ENCODE data around the gene ALPG.
"Not testable (repeated sequence)": the region's sequence is repeated elsewhere in the genome, so short reads cannot be mapped to it uniquely, and the experiment has no call there.

ALPG gene

DNA sequence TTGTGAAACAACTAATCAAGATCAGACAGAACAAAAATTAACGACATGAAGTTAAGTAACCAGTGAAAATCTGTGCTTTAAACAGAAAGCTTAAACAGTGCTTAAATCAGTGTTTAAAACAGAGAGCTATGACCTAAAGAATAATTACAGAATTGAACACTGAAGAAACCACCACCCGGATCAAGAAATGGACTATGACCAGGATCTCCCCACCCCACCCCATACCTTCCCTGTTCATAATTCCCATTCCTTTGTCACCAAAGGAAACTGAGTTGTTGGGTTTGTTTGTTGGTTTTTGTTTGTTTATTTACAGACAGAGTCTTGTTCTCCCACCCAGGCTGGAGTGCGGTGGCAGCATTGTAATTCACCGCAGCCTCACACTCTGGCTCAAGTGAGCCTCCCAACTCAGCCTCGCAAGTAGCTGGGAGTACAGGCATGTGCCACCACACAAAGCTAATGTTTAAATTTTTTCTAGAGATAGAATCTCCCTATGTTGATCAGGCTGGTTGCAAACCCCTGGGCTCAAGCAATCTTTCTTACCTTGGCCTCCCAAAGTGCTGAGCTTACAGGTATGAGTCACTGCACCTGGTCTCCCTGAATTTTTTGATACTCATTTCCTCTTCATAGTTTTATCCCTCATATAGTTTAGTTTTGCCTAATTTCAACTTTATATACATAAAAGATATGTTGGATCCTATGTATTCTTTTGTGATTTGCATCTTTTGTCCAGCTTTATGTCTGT lies 8.2 kb upstream of the ALPG start:
- no peak for DNase-seq

DNA sequence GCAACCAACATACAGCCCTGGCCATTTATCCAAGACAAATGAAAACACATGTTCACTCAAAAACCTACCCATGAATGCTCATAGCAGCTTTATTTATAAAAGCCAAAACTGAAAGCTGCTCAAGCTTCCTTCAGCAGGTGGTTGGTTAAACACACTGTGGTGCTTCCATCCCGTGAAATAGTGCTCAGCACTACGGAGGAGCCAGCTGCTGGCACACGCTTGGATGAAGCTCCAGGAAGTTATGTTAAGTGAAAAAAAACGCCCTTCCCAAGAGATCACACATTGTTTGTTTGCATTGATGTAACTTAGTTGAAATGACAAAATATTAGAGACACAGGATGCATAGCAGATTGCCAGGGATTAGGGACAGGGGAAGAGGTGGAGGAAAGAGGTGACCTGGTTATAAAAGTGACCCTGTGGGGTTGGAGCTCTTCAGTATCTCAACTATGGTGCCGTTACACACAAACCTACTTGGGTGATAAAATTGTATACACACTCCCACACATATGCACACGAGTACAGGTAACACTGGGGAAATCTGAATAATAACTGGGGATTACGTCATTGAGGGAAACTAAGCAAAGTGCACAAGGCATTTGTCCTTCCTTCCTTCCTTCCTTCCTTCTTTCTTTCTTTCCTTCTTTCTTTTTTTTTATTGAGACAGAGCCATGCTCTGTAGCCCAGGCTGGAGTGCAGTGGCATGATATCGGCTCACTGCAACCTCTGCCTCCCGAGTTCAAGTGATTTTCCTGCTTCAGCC lies 6.2 kb upstream of the ALPG start:
- DNase-seq = no peak

DNA sequence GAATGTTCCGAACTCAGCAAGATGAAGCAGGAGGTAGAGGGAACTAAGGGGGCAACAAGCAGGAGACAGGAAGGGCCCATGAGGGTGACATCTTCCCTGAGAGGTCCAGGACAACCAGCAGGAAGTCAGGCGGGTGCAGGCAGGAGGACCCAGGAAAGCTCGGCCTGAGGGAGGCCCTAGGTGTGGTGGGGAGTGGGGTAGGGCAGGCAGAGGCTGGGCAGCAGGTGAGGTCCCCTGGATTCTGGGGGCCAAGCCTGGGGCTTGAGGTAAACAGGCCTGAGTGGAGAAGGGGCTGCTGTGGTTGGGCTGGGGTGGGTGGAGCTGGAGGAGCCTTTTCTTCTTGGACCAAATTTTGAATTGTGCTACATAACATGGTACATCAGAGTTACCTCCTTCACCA lies 4.1 kb upstream of the ALPG start:
- DNase-seq = no peak

- DNase-seq = no peak
These were observed 617 bp upstream of the ALPG start for GRCh38 chr2:232405943-232406510.

GRCh38 chr2:232407428-232408150 lies 945 bp downstream of the ALPG start:
- DNase-seq = not testable (repeated sequence)

- DNase-seq = not testable (repeated sequence)
These were observed 1.6 kb downstream of the ALPG start for GRCh38 chr2:232408269-232408668.

DNA sequence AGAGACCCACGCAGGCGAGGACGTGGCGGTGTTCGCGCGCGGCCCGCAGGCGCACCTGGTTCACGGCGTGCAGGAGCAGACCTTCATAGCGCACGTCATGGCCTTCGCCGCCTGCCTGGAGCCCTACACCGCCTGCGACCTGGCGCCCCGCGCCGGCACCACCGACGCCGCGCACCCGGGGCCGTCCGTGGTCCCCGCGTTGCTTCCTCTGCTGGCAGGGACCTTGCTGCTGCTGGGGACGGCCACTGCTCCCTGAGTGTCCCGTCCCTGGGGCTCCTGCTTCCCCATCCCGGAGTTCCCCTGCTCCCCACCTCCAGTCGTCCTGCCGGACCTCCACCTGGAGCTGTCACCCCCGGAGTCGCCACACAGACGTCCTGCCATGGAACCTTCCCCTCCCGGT lies 3.0 kb downstream of the ALPG start:
- not testable (repeated sequence) for DNase-seq

DNA sequence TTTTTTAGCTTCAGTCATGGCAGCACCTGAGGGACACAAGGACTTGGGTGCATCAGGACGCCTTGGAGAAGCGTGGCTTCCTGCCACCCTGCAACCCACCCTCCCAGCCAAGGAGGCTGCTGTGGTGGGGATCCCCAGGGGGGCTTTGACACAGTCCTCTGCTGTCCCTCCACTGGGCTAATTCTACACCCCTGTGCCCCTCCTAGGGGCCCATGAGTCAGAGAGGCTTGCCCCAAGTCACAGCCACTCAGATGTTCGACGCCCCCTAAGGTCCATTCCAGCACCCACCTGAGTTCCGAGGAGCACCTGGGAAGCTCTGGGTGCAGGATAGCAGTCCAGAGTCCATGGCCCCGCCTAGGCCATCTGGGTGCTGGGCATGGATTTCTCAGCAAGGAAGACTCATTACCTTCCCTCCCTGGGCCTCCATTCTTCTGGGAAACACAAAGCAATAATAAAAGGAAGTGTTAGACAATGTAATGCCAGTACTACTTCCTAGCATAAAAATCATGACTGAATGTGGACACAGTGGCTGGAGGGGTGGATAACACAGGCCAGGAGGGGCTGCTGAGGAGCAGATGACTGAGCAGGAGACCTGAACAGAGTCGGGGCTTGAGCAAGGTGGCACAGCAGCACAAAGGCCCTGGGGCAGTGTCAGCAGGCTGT lies 3.7 kb downstream of the ALPG start:
- DNase-seq = no peak

DNA sequence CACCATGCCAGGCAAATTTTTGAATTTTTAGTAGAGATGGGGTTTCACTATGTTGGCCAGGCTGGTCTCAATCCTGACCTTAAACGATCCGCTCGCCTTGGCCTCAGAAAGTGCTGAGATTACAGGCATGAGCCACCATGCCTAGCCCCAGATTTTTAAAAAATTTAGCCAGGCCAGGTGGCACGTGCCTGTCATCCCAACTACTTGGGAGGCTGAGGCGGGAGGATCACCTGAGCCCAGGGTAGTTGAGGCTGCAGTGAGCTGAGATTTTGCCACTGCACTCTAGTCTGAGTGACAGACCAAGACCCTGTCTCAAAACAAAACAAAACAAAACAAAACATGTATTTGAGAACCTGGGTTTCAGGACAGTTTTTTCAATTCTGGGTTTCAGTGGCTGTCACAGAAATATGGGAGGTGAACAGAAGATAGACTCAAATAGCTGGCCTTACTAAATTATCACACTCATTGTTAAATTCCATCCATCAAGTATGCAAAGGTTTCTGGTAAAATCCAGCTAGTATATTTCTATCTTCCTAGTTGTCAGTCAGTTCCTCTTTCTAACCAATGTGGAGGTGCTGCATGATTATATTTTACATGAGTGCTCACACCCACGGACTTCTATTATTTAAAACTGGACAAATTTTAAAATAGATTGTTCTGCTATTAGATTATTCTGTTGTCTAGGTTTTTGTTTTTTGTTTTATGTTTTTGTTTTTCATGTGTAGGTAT lies 5.4 kb downstream of the ALPG start:
- DNase-seq = no peak

GRCh38 chr2:232412986-232413385 lies 6.3 kb downstream of the ALPG start:
- no peak for DNase-seq

GRCh38 chr2:232415138-232415690 lies 8.6 kb downstream of the ALPG start:
- no peak for DNase-seq

DNA sequence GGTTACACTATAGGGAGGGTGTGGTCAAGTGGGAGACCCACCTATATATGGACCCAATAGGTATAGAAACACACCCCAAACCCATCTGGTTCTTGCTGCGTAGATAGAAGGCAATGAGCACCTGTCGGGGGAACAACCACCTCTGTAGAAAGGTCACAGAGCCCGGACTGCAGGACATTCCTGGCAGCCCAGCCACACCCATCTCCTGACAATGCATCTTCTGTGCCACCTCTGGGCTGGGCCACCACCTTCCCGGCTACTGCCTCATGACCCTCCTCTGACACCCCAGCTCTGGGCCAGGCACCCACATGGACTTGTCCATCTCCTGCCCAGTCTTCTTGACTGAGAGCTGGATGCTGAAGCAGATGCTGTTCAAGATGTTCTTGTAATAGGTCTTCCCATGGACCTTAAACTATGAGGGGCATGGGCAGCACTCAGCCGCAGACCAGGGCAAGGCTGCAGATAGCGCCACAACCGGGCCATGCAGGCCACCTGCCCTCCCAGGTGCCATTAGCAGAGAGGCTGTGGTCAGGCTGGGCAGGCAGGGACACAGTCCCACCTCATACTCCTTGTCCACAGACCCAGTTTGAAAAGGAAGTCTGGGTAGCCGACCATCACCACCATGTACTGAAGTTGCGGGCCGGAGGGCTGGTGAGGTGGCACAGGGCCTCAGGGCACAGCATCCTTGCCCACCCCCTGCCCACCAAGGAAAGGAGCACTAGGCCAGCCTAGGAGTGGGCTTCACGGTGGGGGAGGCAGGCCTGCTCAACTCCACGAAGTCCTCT lies 9.3 kb downstream of the ALPG start:
- no peak for DNase-seq

DNA sequence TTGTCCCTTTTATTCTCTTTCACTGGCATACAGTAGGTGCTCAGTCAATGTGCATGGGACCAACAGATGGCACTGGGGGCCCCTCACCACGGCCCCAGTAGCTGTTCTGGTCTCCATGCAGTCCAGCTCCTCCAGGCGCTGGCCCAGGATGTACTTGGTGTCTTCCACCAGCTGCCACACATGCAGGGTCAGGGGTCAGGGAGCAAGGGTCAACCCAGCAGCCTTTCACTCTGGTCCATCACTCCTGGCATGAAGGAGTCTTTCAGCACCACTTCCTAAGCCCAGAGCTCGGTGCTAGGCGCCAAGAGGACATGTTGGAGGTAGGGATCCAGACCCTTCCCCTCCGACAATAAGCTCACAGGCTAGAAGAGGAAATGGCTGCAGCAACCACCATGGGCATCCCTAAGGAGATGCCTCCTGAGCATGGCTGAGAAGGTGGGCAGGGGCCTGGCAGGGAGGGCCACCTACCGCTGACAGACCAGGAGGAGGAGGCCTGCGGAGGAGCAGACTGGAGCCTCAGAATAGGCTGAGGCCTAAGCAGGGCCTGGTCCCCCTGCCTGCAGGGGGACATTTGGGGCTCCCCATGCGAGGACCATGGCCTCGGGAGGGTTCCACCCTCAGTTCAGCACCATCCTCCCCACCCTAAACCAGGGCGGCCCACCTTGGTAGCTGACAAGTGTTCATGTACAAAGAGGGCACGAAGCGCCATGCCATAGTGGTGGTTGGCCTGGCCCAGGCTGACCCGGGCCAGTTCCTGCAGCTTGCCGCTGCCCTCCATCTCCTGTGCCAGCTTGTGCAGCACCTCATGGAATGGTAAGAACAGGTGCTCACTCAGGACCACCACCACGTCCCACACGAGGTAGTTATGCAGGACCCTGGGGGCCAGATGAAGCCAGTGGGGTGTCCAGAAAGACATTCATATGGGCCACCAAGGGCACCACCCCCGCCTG lies 10.2 kb downstream of the ALPG start:
- DNase-seq = no peak

DNA sequence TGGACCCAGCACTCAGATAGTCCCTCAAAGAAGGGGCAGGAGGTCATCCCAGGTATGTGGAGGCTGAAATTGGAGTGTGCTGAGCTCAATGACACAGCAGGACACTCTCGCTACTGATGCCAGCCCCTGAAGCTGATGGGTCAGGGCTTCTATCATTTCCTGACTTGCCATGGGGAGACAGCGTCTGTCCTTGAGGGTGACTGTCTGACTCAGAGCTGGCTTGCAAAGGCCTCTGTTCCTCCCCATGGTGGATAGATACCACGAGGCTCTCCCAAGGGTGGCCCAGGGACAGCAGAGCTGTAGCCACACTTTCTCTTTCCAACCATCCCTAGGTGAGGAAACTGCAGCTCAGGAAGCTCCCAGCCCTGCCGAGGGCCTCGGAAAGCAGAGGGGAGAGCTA lies 10.8 kb downstream of the ALPG start:
- no peak for DNase-seq

GRCh38 chr2:232418056-232418455 lies 11.4 kb downstream of the ALPG start:
- no peak for DNase-seq

DNA sequence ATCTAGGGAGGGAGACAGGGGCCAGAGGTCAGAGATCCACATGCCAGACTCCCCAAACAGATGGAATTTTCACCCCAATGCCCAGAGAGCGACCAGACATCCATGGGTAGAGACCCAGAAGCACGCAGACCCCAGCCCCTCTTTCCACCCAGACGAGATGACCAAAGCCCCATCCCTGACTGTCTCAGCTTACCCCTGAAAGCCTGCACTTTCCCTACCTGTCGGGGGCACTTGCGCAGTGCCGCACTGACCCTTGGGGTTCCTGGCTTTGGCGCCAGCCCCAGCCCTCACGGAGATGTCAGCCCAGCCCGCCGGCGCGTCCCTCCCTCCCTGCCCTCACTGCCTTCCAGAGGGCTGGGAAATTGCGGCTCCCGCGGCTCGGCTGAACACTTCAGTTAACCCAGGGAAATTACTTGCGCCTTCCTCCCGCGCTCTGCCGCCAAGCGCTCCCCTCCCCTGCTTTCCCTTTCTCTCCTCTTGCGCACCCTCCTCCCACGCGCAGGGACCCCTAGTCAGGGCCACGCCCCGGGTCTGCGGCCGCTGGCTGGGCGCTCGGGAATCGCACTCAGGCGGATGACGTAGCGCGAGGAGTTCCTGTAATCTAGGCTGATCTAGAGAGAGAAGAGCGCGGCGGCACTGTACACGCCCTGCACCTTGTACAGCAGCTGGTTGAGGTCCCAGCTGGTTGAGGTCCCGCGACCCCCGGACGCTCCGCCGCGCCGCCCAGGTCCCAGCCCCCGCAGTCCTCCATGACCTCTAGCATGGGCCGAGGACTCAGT lies 12.0 kb downstream of the ALPG start:
- DNase-seq = no peak

DNA sequence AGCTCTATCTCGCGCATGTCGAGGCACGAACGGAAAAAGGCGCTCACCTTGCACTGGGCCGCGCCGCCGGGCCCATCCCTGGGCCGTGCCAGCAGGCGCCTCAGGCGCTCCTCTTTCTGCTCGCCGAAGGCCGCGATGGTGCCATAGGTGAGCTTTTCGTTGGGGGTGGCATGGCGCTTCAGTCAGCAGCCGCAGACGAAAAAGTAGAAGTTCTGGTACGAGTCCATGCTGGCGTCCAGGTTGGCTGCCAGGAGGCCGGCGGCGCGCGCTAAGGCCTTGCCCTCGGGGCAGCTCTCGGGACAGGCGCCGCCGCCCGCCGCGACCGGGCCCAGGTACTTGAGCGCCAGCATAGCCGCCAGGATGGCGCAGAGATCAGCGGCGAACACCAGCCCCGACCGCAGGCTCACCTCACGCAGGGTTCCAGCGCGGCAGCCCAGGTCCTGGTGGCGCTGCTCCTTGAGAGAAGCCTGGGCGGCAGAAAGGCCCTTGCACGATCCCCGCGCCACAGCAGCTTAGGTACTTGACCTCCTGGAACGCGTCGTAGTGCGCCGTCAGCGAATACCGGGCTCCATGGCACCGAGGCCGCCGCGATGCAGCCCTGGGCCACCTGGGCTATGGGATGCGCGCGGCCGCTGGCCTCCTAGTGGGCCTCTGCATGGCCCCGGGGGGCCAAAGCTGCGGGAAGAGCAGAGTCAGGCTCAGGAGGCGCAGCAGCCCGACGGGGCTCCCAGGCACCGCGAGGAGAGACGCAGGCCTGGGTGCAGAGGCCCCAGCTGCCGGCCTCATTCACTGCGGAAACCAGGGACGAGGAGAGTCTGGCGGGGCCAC lies 12.8 kb downstream of the ALPG start:
- DNase-seq = no peak

- DNase-seq = no peak
These were observed 13.4 kb downstream of the ALPG start for GRCh38 chr2:232420073-232420454.
